Measurements from ENCODE around the gene RBMXL3.
"Not testable (repeated sequence)": the region's sequence is repeated elsewhere in the genome, so short reads cannot be mapped to it uniquely, and the experiment has no call there.

Gene RBMXL3

DNA sequence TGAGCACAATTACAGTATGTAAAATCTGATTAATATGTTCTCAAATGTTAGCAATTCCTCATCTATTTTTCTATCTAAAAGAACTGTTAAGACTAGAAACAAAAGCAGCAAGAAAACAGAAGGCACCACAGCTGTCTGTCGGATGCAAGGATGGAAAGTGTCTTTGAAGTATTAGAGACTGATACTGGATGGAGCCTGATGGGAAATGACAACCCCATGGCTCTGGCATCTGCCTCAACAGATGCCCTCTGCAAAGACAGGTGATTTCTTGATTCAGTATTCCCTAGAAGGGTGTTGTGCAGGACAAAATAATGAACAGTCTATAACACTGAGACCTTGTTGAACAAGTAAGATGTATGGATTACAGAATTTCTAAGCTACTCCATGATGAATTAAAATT is 24.9 kb downstream of the RBMXL3 start:
- H3K36me3 Mint-ChIP-seq (ENCODE audit: low read depth): no peaks in the 10 kb centered on the region
- no peaks in the 10 kb centered on the region for H3K4me1 Mint-ChIP-seq (ENCODE audit: low read depth)
- no peaks in the 10 kb centered on the region for H3K27me3 Mint-ChIP-seq
- H3K9me3 Mint-ChIP-seq: peaks cover 3% of the 10 kb centered on the region
- H3K27ac Mint-ChIP-seq: no peak overlapping the region
- no peak overlapping the region for H3K4me3 Mint-ChIP-seq

DNA sequence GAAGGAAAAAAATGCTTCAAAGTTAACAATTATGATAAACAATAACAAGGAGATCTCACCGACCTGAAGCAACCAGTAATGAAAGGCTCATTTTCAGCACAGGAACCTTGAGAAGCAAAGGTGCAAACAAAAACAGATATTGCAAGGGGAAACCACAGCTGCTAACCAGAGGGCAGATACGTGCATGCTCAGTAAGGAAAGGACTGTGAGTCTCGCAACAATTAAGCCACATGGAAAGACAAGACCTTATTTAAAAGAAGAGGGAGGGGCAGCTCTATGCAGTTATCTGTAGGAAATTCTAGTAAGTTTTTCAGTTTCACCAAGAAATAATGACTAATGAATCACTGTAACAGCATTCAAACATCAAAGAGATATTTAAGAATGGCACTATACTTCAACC is 25.4 kb downstream of the RBMXL3 start:
- Mint-ChIP-seq H3K27me3 (no peaks in the 10 kb centered on the region), H3K27ac (no peak overlapping the region), H3K4me1 (ENCODE audit: low read depth) (no peaks in the 10 kb centered on the region), H3K4me3 (no peak overlapping the region), H3K36me3 (ENCODE audit: low read depth) (no peaks in the 10 kb centered on the region), H3K9me3 (no peaks in the 10 kb centered on the region)

DNA sequence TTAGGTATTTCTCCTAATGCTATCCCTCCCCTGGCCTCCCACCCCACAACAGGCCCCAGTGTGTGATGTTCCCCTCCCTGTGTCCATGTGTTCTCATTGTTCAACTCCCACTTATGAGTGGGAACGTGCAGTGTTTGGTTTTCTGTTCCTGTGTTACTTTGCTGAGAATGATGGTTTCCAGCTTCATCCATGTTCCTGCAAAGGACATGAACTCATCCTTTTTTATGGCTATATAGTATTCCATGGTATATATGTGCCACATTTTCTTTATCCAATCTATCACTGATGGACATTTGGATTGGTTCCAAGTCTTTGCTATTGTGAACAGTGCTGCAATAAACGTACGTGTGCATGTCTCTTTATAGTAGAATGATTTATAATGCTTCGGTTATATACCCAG is 28.1 kb downstream of the RBMXL3 start:
- not testable (repeated sequence) for H3K4me1 Mint-ChIP-seq (ENCODE audit: low read depth); H3K27me3 Mint-ChIP-seq; H3K4me3 Mint-ChIP-seq; H3K36me3 Mint-ChIP-seq (ENCODE audit: low read depth); H3K9me3 Mint-ChIP-seq; H3K27ac Mint-ChIP-seq

DNA sequence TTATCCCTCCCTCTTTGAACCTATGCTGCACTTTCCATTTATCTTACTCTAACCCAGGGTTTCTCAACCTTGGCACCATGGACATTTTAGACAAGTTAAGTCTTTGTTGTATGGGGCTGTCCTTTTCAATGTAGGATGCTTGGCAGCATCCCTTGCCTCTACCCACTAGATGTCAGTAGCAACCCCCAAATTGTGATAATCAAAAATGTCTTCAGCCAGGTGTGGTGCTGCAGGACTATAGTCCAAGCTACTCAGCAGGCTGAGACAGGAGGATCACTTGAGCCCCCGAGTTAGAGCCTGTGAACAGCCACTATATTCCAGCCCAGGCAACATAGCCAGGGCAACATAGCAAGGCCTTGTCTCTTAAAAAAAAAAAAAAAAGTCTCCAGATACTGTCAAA is 37.7 kb downstream of the RBMXL3 start:
- peaks cover 9% of the 10 kb centered on the region for H3K27me3 Mint-ChIP-seq
- H3K4me1 Mint-ChIP-seq (ENCODE audit: low read depth): no peaks in the 10 kb centered on the region
- H3K9me3 Mint-ChIP-seq: no peaks in the 10 kb centered on the region
- H3K27ac Mint-ChIP-seq: no peak overlapping the region
- H3K36me3 Mint-ChIP-seq (ENCODE audit: low read depth): no peaks in the 10 kb centered on the region
- no peak overlapping the region for H3K4me3 Mint-ChIP-seq

DNA sequence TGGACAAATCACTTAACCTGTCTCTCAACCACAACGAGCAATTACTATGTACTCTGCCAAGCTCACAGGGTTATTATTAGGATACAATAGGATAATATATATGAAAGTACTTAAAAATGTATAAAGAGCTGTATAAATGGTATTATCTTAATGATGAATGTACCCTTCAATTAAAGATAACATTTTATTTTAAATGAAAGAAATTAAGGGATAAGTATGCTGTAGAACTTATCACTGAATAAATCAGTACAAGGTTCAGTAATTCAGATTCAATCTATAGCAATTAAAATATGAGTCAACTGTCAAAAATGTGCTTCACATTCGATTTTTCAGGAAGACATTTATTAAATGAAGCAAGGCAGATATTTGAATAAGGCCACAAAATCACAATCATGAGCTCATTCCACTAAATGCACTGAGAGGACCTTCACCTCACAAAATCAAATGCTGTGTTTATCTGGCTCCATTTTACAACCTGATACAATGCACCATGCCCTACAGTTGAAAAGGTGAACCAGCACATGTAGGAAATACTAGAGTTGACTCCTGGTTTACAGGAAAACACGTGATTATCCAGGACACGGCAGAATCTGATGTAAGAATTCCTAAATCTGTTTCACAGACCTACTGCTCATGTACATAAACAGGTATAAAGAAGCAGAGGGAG is 40.3 kb downstream of the RBMXL3 start:
- peaks cover 25% of the 10 kb centered on the region for H3K27me3 Mint-ChIP-seq
- no peaks in the 10 kb centered on the region for H3K36me3 Mint-ChIP-seq (ENCODE audit: low read depth)
- no peak overlapping the region for H3K27ac Mint-ChIP-seq
- no peak overlapping the region for H3K4me3 Mint-ChIP-seq
- no peaks in the 10 kb centered on the region for H3K9me3 Mint-ChIP-seq
- no peaks in the 10 kb centered on the region for H3K4me1 Mint-ChIP-seq (ENCODE audit: low read depth)

DNA sequence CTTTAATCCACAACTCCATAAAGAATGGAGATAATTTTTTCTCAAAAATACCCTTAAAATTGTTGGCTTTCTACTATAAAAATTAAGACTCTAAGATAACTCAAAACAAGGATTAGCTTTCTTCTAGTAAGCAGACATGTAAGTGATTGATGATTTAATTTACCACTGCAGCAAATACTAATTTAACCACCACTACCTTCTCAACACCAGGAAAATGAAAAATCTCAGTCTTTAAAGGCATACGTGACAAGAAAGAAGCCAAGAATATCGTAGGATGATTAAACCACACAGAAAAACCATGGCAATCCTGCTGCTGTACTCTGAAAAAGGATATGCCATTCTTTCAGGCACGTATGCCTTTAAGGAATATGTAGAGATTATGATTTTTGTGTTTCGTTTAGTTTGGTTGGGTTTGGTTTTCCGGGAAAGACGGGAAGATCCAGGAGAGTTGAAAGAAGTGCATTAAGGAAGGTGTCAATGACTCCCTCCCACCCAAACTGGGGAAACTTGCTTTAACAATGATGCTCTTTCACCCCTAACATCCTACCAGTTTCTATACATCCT is 43.8 kb downstream of the RBMXL3 start:
- H3K27ac Mint-ChIP-seq: no peak overlapping the region
- H3K27me3 Mint-ChIP-seq: peaks cover 33% of the 10 kb centered on the region
- H3K9me3 Mint-ChIP-seq: no peaks in the 10 kb centered on the region
- no peaks in the 10 kb centered on the region for H3K4me1 Mint-ChIP-seq (ENCODE audit: low read depth)
- no peaks in the 10 kb centered on the region for H3K36me3 Mint-ChIP-seq (ENCODE audit: low read depth)
- H3K4me3 Mint-ChIP-seq: peak overlapping the region; percentile 41

DNA sequence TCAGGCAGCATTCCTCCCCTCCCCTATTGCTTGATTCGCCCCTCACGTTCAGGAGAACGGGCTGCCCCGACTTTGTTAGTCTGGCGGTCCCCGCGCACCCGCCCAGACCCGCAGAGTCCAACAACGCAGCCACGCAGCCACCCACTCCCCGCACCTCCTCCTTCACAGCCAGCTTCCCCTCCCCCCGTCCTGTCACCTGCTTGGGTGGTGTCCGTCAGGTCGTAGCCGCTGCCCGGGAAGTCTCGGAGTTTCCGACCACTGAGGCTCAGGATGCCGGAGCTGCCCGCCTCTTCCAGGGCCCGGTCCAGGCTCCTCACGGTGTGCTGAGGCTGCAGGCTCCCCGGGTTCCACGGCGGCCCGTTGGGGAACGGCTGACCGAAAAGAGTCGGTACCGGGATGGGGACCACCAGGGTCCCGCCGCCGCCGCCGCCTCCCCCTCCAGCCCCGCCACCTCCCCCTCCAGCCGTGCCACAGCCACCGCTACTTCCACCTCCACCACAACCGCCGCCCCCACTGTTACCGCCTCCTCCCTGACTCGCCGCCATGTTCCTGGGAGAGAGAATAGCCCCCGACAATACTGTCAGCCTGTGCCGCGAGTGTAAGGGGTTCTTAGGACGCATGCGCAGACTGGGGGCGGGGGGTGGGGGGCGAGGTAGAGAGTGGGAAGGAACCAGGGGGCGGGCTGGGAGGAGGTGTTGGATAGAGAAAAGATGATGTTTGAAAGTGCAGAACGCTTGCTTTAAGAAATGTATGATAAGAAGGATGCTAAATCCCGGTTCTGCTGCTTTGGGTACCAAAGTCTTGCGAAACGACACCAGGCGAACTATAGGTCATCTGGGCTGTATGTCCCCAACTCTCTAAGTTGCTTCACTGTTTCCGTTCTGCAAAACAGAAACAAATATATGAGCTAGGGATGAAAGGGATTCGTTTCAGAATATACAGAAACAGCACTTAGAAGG is 44.6 kb downstream of the RBMXL3 start, which contains the start of gene LRCH2:
LRCH2 (minus strand) TSS at position 600 of the 959 bp plus-strand sequence; CDS start at position 545, 55 bp downstream.
- Mint-ChIP-seq H3K27ac (no peak within 1 kb of the TSS), H3K9me3 (no peaks in the 10 kb centered on the region), H3K4me3 (peak within 1 kb of the TSS; percentile 41), H3K4me1 (ENCODE audit: low read depth) (no peaks in the 10 kb centered on the region), H3K36me3 (ENCODE audit: low read depth) (no peaks in the 10 kb centered on the region), H3K27me3 (peaks cover 33% of the 10 kb centered on the region)

DNA sequence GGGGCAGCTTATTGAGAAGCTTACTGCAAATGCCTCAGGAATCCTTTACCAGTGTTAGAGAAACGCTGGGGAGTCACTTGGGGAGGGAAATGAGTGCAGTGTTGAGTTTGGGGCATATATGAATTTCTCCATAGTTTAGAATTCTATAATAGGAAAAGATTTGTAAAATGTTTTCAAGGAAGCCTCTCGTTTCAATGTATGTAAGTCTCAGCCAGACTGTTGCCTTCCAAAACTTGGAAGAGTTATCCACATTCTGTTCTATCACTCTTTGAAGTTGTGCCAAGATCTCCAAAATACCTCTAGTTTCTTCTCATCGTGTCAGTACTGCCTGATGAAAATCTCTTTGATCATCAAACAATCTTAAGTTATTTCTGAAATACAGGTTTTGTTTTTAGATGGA is 45.3 kb downstream of the RBMXL3 start:
- Mint-ChIP-seq H3K4me1 (ENCODE audit: low read depth) (no peaks in the 10 kb centered on the region), H3K9me3 (no peaks in the 10 kb centered on the region), H3K27me3 (peaks cover 33% of the 10 kb centered on the region), H3K4me3 (no peak overlapping the region), H3K36me3 (ENCODE audit: low read depth) (no peaks in the 10 kb centered on the region), H3K27ac (no peak overlapping the region)

DNA sequence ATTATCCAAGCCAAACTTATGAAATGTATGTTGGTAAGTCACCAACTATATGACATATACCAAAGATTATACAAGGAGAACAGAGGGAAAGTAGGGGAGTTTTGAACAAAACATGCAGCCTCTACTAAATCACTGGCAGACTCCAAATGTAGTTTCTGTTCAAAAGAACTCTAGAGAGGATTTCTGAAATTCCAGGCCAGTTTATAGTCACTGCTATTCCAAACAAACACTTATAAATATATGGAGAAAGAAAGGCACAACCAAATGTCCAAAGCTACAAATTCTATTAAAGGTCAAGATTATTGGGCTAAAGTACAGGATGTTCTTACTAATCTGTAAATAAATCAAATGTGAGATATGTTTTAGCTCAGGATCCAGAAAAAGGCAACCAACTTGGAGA is 47.4 kb downstream of the RBMXL3 start:
- Mint-ChIP-seq H3K36me3 (ENCODE audit: low read depth) (no peaks in the 10 kb centered on the region), H3K4me1 (ENCODE audit: low read depth) (no peaks in the 10 kb centered on the region), H3K27ac (no peak overlapping the region), H3K9me3 (no peaks in the 10 kb centered on the region), H3K27me3 (peaks cover 27% of the 10 kb centered on the region), H3K4me3 (no peak overlapping the region)

DNA sequence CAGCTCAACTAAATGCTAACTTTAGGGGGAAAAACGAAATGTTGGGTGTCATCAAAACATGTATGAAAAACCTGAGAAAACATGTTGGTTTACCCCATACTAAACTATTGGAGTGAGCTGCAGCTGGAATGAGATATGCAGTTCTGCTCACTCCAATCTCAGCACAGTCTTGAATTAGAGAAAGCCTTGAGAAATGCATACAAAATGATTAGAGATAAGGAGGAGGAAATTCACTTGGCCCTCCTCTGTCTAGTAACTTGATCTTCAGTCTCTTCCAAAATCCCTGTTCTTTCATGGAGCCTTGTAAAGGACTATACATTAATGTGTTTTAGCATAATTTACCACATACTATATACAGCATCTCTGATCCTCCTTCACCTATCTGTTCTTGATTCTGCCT is 47.8 kb downstream of the RBMXL3 start:
- no peaks in the 10 kb centered on the region for H3K36me3 Mint-ChIP-seq (ENCODE audit: low read depth)

More for the DNA sequence above, 47.8 kb downstream of the RBMXL3 start:
- Mint-ChIP-seq H3K4me3 (no peak overlapping the region), H3K27me3 (peaks cover 22% of the 10 kb centered on the region), H3K27ac (no peak overlapping the region), H3K9me3 (no peaks in the 10 kb centered on the region), H3K4me1 (ENCODE audit: low read depth) (no peaks in the 10 kb centered on the region)

Data from stimulated activated naive CD8-positive, alpha-beta T cell treated with anti-CD3 and anti-CD28 coated beads, Interleukin-15, Interleukin-2, amounts not matched to agents 100 ng/mL and 50 ng/mL, for 24 hours (primary cell).